GM18502 (cell line): ENCODE measurements around the gene MT1F.
"Not testable (repeated sequence)": the region's sequence is repeated elsewhere in the genome, so short reads cannot be mapped to it uniquely, and the experiment has no call there.

ENCODE experiments used
- ATAC-seq: cut with Tn5 transposase; IDR thresholded peaks from one replicate; pipeline ENCODE4 v1.9.1; 2021; ENCODE audit warnings: mild to moderate bottlenecking; ENCODE audit not compliant: unreplicated experiment, poor library complexity

Gene MT1F

DNA sequence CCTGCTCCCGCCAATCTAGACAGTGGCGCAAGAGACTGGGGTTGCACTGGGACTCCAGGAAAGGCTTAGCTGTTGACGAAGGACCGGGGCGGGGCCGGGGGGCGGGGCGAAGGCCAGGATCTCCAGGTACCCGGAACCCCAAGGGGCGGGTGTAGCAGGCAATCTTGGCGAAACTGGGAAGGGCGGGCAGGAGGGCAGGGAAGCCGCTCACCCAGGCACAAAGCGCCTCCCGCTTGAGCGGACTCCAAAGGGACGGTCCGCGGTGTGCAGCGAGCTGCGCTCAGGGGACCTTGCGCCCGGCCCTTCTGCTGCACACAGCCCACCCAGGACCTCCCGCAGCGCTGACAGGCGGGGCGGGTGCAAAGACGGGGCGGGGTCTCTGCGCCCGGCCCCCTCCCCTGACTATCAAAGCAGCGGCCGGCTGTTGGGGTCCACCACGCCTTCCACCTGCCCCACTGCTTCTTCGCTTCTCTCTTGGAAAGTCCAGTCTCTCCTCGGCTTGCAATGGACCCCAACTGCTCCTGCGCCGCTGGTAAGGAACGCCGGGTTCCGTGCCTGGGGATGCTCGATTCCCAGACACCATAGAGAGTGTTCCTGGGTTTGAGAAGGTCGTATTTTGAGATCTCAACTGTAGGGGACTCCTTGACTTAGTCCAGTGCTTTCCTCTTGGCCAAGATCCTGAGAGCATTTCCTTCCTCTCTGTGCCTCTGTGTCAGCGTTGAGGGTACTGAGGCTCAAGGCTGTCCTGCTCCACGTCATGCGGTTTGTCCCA, at the start of gene MT1F:
Gene MT1F (plus strand): TSS at position 405 of the 772 bp plus-strand sequence. CDS start 100 bp downstream, at position 505.
- no peak for ATAC-seq

DNA sequence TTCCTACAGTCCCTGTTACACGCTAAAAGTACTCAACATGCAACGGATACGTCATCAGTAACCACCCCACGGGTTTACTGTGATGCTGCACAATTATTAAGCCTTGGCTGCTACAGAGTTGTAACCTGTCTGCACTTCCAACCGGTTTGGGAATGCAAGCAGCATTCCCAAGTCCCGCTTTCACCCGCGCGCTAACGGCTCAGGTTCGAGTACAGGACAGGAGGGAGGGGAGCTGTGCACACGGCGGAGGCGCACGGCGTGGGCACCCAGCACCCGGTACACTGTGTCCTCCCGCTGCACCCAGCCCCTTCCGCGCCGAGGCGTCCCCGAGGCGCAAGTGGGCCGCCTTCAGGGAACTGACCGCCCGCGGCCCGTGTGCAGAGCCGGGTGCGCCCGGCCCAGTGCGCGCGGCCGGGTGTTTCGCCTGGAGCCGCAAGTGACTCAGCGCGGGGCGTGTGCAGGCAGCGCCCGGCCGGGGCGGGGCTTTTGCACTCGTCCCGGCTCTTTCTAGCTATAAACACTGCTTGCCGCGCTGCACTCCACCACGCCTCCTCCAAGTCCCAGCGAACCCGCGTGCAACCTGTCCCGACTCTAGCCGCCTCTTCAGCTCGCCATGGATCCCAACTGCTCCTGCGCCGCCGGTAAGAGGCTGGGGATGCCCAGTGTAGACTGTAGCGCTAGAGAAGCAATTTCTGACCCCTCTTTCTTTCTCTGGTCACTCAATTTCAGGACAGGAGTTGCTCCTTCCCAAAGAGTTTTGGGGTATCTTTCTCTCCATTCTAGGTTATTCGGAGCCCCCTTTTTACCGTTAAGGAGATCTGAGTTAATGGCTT, 49.5 kb upstream of the MT1F start, which contains the start of gene MT2A:
Gene MT2A (plus strand): TSS at position 542 of the 833 bp plus-strand sequence. CDS start 72 bp downstream, at position 614.
- peak; percentile 91 for ATAC-seq

DNA sequence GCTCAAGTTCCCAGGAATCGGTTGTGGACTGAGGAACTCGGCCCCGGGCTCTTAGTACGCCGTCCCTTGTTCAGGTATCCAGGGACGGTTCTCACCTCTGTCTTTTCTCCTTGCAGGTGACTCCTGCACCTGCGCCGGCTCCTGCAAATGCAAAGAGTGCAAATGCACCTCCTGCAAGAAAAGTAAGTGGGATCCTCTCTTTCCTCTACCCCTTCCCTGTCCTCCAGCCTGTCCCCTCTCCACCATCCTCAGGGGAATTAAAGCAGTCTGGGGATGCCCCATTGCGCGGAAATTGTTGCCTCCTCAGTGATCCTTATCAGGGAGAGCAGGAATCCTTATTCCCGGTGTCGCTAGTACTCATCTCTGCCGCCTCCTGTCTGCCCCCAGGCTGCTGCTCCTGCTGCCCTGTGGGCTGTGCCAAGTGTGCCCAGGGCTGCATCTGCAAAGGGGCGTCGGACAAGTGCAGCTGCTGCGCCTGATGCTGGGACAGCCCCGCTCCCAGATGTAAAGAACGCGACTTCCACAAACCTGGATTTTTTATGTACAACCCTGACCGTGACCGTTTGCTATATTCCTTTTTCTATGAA, 48.8 kb upstream of the MT1F start:
- ATAC-seq, result no peak

DNA sequence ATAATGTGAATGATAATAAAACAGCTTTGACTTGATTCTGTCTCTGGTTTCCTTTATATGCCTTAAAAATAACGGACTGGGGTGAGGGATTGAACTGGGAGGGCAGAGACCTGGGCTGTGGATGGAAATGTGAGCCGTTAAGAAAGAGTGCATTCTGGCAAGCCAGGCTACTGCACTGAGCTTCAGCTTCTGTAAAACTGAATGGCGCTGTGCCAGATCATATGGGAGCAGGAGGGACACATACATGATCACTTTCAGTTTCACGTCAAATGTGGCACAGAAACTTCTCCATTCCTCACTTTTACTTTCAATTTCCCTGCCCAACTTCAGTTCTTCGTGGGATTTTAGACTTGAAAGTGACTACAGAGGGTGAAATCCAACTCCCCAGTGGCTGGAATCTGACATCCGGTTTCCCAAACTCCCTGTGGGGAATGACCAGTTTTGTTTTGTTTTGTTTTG, 48.3 kb upstream of the MT1F start:
- no peak for ATAC-seq

DNA sequence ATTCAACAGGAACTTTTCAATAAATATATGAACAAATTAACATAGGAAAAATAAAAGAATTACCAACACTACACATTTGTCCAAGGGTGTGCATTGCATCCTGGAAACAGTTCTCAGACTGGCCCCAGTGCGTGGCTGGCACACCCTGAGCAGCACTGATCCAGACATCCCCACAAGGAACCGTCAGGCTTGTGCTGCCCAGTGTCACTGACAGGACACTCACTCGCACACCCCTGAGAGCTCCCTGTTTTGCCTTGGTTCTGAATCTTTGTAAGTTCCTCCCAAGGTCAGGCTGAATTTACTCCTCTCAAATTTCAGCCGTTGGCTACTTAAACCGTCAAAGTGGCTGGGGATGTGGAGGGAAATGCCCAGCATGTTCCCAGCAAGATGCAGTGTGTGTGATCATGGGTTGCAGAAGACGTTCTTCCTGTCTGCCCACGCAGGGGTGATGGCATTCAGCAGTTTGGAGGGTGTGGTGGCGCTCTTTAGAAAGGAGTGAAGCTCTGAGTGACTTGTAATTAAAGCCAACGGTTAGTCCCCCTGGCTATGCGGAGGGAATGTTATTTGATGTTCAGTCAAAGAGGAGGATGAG, 47.6 kb upstream of the MT1F start:
- ATAC-seq, result no peak

DNA sequence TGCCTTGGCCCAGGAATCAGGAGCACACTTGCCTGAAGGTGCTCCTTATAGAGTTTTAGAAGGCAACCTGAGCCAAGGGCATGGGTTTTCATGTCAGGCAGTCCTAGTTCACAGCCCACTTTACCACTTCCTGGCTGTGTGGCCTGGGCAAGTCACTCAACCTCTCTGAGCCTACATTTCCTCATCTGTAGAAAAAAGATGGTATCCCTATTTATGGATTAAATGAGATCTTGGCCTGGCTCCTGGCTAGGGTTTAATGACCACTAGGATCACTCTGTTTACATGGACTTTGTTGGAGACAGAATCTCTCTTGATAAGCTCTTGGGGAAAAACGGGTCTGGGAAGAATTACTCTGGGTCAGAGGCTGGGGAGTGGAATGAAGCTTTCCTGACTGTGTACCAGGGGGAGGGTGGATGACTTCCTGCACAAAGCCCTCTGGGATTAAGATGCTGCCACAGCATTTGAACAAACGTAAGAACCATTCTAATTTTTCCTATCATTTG, 47.1 kb upstream of the MT1F start:
- ATAC-seq, result no peak

DNA sequence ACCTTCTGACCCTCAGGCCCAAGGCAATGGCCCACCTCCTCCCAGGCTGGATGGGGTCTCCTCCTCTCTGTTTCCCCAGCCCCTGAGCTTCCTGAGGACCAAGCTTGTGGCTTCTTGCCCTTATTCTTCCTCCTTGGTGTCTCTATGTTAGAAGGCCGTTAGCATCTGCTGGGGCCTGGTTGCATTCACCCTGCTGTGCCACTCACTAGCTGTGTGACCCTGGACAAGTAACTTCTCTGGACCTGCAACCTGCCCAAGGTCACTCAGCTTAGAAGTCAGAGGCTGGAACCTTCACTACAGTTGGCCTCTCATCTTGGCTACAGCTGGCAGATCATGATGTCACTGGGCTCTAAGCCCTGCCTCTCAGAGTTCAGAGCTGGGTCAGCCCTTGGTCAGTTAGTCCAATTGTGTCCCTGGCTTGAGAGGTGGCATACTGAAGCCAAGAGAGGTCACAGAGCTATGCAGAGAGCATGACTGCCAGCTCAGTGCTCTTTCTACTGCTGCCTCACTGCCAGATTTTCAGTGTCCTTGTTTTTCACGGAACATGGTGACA, 46.4 kb upstream of the MT1F start:
- ATAC-seq, result no peak

DNA sequence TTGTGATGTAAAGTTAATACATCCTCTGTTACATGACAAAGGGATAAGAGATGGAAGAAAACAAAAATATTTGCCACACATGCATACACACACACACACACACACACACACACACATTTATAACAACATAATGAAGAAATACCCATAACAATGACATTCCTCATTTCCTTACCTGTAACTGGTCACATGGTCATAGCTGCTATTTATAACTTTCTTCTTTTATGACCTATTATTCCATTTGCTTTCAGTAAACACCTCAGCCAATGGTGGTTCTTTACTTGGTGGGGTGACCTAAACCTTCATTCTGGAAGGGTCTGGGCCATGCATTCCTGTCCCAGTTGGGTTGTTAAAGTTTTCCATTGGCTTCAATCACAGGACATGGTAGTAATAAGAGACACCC, 44.1 kb upstream of the MT1F start:
- ATAC-seq, result no peak

DNA sequence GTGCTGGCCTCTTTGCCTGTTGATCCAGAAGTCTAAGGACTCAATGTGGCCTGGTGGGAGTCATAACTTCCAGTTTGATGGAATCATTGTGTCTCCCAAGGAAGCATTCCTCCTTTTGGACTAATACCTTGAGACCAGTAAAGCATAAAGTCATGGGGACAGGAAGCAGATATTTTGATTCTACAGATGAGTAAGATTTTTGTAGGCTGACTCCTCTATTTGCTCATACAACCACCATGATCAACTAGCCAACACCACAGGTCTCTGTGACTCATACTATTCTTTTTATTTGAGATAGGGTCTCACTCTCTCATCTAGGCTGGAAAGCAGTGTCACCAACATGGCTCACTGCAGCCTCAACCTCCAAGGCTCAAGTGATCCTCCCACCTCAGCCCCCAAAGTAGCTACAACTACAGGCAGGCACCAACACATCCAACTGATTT, 43.2 kb upstream of the MT1F start:
- ATAC-seq, result no peak

DNA sequence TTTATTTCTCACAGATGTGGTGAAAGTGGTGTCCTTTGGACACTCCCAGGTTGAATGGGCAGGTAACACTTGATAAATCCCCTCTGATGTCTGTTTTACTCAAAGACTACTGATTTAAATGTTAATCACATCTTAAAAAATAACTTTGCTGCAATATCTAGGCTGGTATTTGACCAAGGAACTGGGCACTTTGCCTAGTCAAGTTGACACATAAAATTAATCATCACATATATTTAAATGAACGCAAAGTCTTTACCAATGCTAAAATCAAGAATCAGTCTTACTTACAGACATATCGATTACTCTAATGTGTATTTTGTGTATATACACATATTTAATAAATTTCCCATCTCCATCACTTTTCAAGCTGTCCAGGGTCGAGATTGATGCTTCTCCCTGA, 42.4 kb upstream of the MT1F start:
- ATAC-seq, result no peak

DNA sequence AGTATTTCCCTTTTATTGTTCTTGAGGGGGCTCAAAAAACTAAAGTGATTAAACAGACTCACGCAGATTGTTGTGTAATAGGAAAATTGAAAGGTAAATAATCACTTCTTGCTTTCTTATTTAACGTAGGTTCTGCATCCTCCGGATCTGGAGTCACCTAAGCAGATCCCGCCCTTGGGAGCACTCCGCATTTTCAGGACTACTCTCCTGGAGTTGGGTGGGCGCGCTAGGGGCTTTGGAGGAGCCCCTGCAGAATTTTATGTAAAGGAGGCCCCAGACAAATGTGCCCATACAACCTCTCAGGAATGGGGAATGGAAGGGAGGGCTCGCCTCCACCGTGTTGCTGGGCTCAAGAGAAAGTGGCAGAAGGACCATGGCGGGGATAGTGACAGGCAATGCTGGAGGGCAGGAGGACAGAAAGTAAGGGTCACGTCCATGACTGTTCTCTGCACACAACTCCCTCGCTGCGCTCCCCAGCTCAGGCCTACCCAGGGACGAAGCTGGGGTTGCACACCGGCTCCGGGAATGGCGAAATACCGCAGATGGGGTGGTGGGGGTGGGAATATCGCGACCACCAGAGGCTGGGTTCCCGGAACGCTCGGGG, 41.0 kb upstream of the MT1F start:
- ATAC-seq, result no peak

DNA sequence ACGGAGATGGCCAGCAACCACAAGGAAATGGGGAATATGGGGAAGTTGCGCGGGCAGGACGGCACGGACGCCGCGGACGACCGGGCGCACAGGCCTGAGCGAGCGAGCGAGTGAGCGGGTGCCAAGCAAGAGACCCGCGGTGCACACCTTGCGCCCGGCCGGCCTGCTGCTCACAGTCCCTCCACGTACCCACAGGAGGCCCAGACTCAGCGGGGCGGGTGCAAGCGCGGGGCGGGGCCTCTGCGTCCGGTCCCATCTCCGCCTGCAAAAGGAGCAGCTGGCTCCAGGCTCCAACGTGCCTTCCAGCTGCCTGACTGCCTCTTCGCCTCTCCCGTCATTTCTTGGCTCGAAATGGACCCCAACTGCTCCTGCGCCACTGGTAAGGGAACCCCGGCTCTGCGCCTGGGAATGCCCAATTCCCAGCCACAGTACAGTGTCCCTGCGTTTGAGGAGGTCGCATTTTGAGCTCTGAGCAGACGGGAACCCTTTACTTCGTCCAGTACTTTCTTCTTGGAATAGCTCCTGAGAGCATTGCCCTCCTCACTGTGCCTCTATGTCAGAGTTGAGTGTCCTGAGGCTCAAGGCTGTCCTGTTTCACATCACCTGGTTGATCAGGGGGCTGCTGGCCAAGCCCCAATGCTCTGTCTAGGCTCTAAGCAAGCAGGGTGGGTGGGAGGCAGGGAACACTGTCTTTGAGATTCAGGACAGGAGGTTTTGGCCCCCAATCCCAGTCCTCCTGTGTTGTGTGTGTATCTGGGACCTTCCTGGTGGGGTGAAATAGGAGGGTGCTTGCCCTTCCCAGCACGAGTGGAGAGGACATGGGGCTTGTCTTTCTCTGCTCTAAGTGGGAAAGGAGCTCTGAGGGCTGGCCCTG, 40.3 kb upstream of the MT1F start:
- no peak for ATAC-seq

DNA sequence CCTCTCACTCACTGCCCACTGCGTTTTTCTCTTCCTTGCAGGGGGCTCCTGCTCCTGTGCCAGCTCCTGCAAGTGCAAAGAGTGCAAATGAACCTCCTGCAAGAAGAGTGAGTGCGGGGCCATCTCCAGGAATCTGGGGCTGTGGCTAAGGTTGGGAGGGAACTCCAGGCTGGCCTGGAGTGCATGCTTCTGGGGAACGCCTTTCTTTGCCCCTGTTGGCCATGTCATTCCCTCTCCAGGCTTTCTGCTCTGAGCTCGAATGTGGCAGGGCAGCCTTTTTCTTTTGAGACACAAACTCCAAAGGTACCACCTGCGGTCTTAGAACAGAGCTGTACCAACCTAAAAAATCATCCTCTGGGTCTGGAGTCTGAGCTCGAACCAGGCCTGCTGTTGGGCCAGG, 39.6 kb upstream of the MT1F start:
- no peak for ATAC-seq

DNA sequence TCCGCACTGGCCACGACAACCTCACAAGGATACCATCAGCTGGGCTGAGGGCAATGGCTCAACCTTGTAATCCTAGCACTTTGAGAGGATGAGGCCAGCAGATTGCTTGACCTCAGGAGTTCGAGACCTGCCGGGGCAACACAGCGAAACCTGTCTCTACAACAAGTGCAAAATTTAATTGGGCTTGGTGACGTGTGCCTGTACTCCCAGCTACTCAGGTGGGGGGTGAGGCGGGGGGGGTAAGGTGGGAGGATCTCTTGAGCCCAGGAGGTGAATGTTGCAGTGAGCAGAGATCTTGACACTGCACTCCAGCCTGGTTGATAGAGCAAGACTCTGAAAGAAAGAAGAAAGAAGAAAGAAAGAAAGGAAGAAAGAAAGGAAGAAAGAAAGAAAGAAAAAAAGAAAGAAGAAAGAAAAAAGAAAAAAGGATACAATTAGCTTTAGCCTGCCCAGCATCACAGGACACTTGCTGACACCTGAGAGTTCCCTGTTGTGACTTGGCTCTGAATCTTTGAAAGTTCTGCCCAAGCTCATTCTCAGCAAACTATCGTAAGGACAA, 37.3 kb upstream of the MT1F start:
- no peak for ATAC-seq

DNA sequence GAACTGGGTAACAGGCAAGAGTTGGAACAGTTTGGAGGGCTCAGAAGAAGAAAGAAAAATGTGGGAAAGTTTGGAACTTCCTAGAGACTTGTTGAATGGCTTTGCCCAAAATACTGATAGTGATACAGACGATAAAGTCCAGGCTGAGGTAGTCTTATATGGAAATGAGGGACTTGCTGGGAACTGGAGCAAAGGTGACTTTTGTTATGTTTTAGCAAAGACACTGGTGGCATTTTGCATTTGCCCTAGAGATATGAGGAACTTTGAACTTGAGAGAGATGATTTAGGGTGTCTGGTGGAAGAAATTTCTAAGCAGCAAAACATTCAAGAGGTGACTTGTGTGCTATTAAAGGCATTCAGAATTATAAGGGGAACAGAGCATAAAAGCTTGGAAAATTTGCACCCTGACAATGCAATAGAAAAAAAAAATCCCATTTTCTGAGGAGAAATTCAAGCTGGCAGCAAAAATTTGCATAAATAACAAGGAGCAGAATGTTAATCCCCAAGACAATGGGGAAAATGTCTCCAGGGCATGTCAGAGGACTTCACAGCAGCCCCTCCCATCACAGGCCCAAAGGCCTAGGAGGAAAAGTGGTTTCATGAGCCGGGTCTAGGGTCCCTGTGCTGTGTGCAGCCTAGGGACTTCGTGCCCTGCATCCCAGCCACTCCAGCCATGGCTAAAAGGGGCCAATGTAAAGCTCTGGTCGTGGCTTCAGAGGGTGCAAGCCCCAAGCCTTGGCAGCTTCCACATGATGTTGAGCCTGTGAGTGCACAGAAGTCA, 35.9 kb upstream of the MT1F start:
- ATAC-seq, result not testable (repeated sequence)

DNA sequence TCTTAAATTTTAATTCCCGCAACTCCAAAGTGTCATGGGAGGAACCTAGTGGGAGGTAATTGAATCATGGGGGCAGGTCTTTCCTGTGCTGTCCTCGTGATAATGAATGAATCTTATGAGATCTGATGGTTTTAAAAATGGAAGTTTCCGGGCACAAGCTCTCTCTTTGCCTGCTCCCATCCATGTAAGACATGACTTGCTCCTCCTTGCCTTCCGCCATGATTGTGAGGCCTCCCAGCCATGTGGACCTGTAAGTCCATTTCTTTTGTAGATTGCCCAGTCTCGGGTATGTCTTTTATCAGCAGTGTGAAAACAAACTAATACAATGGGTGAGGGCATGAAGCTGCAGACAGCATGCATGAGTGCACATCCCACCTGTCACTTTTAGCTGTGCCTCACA, 34.6 kb upstream of the MT1F start:
- ATAC-seq, result not testable (repeated sequence)

DNA sequence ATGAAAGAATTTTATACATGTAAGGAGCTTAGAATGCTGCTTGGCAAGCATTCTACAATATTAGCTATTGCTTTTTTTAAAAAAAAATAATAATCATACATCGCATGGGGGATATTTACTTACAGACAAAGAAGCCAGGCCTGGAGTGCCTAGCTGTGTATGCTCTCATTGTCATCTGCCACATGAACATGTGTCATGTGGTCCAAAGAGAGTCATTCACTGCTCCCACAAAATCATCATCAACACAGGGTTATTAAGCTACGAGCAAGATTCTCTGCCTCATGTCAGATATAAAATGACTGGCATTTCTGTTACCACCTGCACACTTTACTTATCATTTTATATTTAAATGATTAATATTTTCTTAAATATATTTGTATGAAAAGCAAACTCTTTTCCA, 34.1 kb upstream of the MT1F start:
- no peak for ATAC-seq
